ENCODE results near the gene MARCHF9. TPM values are rescaled to one million over a fixed set of nuclear protein-coding genes. Genes with fewer than 3 reads are reported as not detected.

MARCHF9 gene
- total RNA-seq, 1 experiment from 2014 or later: 21.8 TPM

DNA sequence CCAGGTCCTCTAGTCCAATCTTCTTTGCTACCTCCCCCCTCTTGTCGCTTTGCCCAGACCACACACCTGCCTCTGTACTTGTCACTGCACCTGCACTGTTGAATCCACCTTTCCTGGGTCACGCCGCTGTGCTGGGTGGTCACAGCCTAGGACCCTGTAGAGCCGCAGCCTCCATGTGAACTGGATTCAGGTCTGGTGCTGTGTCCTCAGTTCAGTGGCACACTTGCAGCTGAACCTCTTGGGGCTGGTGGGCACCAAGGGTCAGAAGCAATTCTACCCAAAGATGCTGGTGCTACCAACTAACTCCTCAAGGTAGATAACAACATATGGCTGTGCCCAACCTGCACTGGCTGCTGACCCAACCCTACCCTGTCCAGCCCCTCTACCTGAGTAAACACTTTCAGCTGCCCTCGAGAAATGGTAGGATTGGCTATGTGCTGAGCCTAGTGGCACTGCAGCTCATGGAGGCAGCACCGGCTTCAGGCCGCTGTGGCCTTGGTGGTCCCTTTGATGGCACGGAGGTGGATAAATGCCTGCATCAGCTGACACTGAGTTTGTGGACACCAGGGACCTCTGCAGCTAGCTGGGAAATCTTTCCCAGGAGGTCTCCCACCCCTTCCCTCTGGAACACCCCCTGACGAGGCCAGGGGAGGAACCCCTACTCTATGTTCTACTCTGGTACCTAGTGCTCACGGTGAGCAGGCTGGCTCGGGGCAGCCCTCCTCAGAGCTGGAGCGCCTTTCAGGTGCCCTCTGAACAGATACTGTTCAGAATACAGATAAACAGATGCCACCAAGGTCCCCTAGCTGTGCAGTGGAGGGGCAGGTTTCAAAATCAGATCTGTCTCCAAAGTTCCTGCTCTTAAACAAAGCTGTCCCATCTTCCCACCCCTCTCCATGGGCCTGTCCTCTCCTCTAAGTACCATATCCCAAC, 30.6 kb upstream of the MARCHF9 start:
- intact Hi-C loops (cut with micrococcal nuclease): no loop called here
- DNase-seq (ENCODE audit: low read depth, low spot score): no peak

More for the DNA sequence above, 30.6 kb upstream of the MARCHF9 start:
- Histone ChIP-seq H3K27ac (ENCODE audit: low read depth, low read length) (no peak overlapping the region), H4K20me1 (ENCODE audit: insufficient read depth) (no peaks in the 10 kb centered on the region), H2AFZ (ENCODE audit: low read depth, low read length, poor library complexity, severe bottlenecking) (no peak overlapping the region), H3K36me3 (ENCODE audit: control insufficient read depth in 1 of 2, insufficient read depth in 2 of 2, low read length in 2 of 2) (peaks cover 4% of the 10 kb centered on the region in 2 experiments; a peak in 2 of 4 replicates), H3K4me3 (replicated peaks in 1 of 2; ENCODE audit: low read depth in 1 of 2, low read length in 2 of 2) (no peak overlapping the region), H3K4me1 (ENCODE audit: control insufficient read depth in 1 of 2, insufficient read depth in 2 of 2, low read length in 2 of 2) (peaks cover 7 to 18% of the 10 kb centered on the region in 2 experiments; a peak in 3 of 4 replicates), H3K4me2 (ENCODE audit: low read length) (no peak overlapping the region), H3K9me2 (ENCODE audit: insufficient read depth) (no peaks in the 10 kb centered on the region), H3K9me3 (ENCODE audit: control insufficient read depth in 1 of 2, insufficient read depth in 1 of 2, low read depth in 1 of 2, low read length in 2 of 2) (no peaks in the 10 kb centered on the region), H3K27me3 (ENCODE audit: insufficient read depth, low read length) (no peaks in the 10 kb centered on the region), H3K9ac (ENCODE audit: low read length) (no peak overlapping the region), H3K79me2 (ENCODE audit: insufficient read depth, low read length) (no peaks in the 10 kb centered on the region)
- RAD21 ChIA-PET (ENCODE audit: low non-redundant PET in 1 of 2, low total read pairs in 2 of 2, uncharacterized antibody in 2 of 2, unreplicated experiment in 2 of 2): no interaction called here
- CTCF ChIA-PET: interaction anchor here (3.1 kb wide), 1 partner anchor 141 kb away, joined by 15 read pairs; no protein-coding TSS in a partner anchor
- TF ChIP-seq, protein P1, sequence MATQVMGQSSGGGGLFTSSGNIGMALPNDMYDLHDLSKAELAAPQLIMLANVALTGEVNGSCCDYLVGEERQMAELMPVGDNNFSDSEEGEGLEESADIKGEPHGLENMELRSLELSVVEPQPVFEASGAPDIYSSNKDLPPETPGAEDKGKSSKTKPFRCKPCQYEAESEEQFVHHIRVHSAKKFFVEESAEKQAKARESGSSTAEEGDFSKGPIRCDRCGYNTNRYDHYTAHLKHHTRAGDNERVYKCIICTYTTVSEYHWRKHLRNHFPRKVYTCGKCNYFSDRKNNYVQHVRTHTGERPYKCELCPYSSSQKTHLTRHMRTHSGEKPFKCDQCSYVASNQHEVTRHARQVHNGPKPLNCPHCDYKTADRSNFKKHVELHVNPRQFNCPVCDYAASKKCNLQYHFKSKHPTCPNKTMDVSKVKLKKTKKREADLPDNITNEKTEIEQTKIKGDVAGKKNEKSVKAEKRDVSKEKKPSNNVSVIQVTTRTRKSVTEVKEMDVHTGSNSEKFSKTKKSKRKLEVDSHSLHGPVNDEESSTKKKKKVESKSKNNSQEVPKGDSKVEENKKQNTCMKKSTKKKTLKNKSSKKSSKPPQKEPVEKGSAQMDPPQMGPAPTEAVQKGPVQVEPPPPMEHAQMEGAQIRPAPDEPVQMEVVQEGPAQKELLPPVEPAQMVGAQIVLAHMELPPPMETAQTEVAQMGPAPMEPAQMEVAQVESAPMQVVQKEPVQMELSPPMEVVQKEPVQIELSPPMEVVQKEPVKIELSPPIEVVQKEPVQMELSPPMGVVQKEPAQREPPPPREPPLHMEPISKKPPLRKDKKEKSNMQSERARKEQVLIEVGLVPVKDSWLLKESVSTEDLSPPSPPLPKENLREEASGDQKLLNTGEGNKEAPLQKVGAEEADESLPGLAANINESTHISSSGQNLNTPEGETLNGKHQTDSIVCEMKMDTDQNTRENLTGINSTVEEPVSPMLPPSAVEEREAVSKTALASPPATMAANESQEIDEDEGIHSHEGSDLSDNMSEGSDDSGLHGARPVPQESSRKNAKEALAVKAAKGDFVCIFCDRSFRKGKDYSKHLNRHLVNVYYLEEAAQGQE (IDR thresholded peaks at IDR 0.05; ENCODE audit: low read depth): no peak
- TF ChIP-seq EZH2 (IDR thresholded peaks at IDR 0.05) (no peak), CBX3 (IDR thresholded peaks at IDR 0.05; ENCODE audit: low read depth) (no peak), TCF7L2 (IDR thresholded peaks at IDR 0.05; ENCODE audit: borderline replicate concordance, extremely low read depth, insufficient read depth, insufficient read length) (no peak), POLR2AphosphoS5 (IDR thresholded peaks at IDR 0.05; ENCODE audit: low read depth, low read length) (peak; percentile 31; the same call in 1 of the 2 replicates)
- POLR2A ChIA-PET: no interaction called here
- ATAC-seq: no peak
- BruUV-seq (replicated peaks): no TSS peak

All from HCT116 (cell line).